Type B pancreatic cell (in vitro differentiated cells): Measurements from ENCODE around the gene SDHC. TPM values are rescaled to one million over a fixed set of nuclear protein-coding genes. Genes with fewer than 3 reads are reported as not detected.
A peak's percentile ranks its signal among the peaks of the same experiment; 100 is the strongest.

Experiments
- DNase-seq: peaks from one replicate; pipeline ENCODE4 v3.0.0; 2021; ENCODE audit warnings: mixed read lengths; ENCODE audit not compliant: unreplicated experiment; ENCODE audit errors: extremely low spot score
- H3K27ac Mint-ChIP-seq: 2 replicates; pipeline ENCODE4 v1.8.0; 2021; ENCODE audit warnings: mild to moderate bottlenecking, mixed read lengths
- H3K27me3 Mint-ChIP-seq: 2 replicates; pipeline ENCODE4 v1.8.0; 2021; ENCODE audit warnings: mixed read lengths
- H3K36me3 Mint-ChIP-seq: 2 replicates; pipeline ENCODE4 v1.8.0; 2021; ENCODE audit warnings: mixed read lengths
- H3K4me1 Mint-ChIP-seq: one replicate; pipeline ENCODE4 v1.8.0; 2021; ENCODE audit warnings: mixed read lengths; ENCODE audit not compliant: unreplicated experiment
- H3K4me3 Mint-ChIP-seq: 2 replicates; pipeline ENCODE4 v1.8.0; 2021; ENCODE audit warnings: mild to moderate bottlenecking, mixed read lengths
- H3K9me3 Mint-ChIP-seq: 2 replicates; pipeline ENCODE4 v1.8.0; 2021; ENCODE audit warnings: mixed read lengths
- long read RNA-seq: library from polyadenylated mRNA; unstranded; transcript quantifications from one replicate; pipeline ENCODE4 v2.0.0, GENCODE V29; 2020
- total RNA-seq: library from RNA; stranded (reverse); gene quantifications from 2 replicates; pipeline ENCODE4 v1.2.1, GENCODE V29; 2021; ENCODE audit warnings: low replicate concordance
- TF ChIP-seq, protein P1 (sequence below): fragments of 200-600 bp; sonication (generic); conservative IDR thresholded peaks from 2 replicates; pipeline ENCODE4 v1.5.0; 2021; ENCODE audit warnings: antibody characterized with exemption, mild to moderate bottlenecking

Gene SDHC, protein sequence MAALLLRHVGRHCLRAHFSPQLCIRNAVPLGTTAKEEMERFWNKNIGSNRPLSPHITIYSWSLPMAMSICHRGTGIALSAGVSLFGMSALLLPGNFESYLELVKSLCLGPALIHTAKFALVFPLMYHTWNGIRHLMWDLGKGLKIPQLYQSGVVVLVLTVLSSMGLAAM
- total RNA-seq = 206 and 235 TPM in 2 replicates
- long read RNA-seq, full-length matches to known transcripts = 282 of 305 reads
- long read RNA-seq, partial matches to known transcripts = 10 of 305 reads
- long read RNA-seq, other reads (novel, unspliced or antisense) = 13 of 305 reads

DNA sequence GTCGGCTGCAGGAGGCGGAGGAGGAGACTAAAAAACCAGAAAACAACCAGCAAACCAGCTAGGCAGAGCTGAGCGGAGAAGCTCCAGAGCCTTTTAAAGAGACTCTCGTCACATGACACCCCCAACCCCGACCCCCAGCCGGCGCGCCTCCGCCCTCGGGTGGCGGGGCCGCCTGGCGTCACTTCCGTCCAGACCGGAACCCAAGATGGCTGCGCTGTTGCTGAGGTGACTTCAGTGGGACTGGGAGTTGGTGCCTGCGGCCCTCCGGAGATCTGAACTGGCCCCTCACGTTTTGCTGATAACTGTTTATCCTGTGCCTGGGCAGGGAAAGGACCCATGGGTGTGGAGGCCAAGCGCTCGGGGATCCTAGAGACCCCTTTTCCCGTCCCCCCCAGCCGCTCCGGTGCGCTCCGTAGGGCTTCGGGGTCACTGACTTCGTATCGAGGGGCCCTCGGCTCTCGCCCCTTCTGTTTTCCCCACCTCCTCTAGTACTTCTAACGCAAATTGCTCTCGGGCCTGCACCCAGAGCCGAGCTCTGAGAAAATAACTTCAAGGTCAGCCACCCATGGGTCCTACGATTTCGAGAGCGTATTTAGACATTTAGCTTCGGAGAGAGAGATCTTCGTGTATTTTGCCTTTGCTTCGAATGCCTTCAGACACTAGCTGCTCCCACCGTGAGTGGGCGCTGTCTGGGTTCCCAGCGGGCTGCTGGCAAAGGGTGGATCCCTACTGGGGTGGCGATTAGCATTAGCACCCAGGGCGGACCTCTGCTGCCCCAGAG is at the start of gene SDHC:
Gene SDHC (plus strand): TSS at position 181 of the 781 bp plus-strand sequence. CDS start 25 bp downstream, at position 206.
- TF ChIP-seq, protein P1, sequence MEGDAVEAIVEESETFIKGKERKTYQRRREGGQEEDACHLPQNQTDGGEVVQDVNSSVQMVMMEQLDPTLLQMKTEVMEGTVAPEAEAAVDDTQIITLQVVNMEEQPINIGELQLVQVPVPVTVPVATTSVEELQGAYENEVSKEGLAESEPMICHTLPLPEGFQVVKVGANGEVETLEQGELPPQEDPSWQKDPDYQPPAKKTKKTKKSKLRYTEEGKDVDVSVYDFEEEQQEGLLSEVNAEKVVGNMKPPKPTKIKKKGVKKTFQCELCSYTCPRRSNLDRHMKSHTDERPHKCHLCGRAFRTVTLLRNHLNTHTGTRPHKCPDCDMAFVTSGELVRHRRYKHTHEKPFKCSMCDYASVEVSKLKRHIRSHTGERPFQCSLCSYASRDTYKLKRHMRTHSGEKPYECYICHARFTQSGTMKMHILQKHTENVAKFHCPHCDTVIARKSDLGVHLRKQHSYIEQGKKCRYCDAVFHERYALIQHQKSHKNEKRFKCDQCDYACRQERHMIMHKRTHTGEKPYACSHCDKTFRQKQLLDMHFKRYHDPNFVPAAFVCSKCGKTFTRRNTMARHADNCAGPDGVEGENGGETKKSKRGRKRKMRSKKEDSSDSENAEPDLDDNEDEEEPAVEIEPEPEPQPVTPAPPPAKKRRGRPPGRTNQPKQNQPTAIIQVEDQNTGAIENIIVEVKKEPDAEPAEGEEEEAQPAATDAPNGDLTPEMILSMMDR = peak; percentile 53
- DNase-seq = peak; percentile 92
- Mint-ChIP-seq H3K27ac (peak within 1 kb of the TSS; percentile 95), H3K36me3 (peaks cover 3% of the 10 kb centered on the region), H3K27me3 (peaks cover 4% of the 10 kb centered on the region), H3K9me3 (no peaks in the 10 kb centered on the region), H3K4me3 (peak within 1 kb of the TSS; percentile 96), H3K4me1 (peaks cover 16% of the 10 kb centered on the region)

DNA sequence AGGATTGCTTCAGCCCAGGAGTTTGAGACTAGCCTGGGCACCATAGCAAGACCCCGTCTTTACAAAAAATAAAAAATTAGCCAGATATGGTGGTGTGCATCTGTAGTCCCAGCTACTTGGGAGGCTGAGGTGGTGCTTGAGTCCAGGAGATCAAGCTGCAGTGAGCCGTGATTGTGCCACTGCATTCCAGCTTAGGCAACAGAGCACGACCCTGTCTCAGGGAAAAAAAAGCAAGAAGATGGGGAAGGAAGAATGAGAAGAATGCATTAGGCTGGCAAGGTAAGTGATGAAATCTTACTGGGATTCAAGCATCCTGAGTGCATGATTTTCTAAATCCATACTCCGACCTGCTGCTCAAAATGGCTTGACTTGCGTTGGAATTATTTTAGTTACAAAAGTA is 48.9 kb upstream of the SDHC start:
- Mint-ChIP-seq H3K36me3 (no peaks in the 10 kb centered on the region), H3K9me3 (no peaks in the 10 kb centered on the region), H3K27ac (no peak overlapping the region), H3K4me3 (no peak overlapping the region), H3K4me1 (peaks cover 20% of the 10 kb centered on the region), H3K27me3 (peaks cover 24% of the 10 kb centered on the region)
- TF ChIP-seq, protein P1 = no peak
- DNase-seq = no peak

DNA sequence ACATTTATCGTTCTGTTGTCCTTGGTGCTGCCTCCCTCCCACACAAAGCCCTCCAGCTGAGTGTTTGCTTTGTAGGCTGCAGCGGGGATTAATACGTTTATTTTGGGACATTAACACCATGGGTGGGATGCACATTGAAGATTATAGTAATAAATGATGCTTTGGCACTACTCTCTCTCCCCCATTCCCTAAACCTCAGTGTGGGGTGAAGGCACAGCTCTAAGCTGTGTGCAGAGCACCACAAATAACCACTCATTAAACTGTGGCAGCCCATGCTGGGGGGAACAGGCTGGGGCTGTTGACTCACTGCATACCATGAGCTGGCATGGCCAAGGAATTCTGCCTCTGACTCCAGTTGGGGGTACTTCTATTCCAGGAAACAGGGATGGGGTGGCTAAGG is 48.0 kb upstream of the SDHC start:
- H3K27ac Mint-ChIP-seq = no peak overlapping the region
- no peaks in the 10 kb centered on the region for H3K36me3 Mint-ChIP-seq
- DNase-seq = no peak
- peaks cover 15% of the 10 kb centered on the region for H3K27me3 Mint-ChIP-seq
- H3K4me3 Mint-ChIP-seq = no peak overlapping the region
- H3K4me1 Mint-ChIP-seq = peaks cover 14% of the 10 kb centered on the region
- no peaks in the 10 kb centered on the region for H3K9me3 Mint-ChIP-seq
- TF ChIP-seq, protein P1 = no peak

DNA sequence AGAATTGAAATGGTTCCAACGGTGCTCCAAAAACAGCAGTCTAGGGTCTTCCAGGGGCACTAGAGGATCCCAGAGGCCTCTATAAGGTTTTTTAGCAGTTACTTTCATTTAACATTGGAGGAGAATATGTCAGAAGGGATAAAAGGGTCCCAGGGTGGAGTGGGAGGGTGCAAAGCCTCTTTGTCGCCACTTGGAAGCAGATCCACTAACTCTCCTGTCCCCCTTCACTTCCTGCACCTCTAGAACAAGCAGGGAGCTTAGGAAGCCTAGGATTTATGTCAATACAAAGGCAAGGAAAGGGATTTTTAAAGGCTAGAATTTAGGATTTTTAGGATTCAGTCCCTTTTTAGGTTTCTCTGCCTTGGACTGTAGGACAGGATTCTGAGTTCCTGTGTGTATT is 47.3 kb upstream of the SDHC start:
- no peak for DNase-seq
- Mint-ChIP-seq H3K27me3 (peaks cover 9% of the 10 kb centered on the region), H3K9me3 (no peaks in the 10 kb centered on the region), H3K4me1 (peaks cover 9% of the 10 kb centered on the region), H3K27ac (no peak overlapping the region), H3K4me3 (no peak overlapping the region), H3K36me3 (no peaks in the 10 kb centered on the region)
- TF ChIP-seq, protein P1 = no peak

DNA sequence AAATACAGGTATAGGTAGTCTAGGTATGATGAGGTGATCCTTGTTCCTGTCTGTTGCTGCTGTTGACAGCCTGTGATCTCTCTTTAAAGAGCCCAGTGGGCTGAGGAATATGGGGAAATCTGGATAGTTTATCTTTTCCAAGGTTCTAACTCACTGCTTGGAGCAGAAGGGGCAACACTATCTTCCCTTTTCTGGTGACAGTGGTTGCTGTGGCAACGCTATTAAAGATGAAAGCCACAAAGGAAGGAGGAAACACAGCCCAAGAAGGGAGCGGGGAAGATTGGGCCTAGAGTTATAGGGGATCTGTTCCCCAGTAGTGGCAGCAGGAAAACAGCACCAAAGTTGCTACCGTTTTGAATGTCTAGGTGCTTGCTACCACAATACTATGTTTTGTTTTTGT is 46.9 kb upstream of the SDHC start:
- TF ChIP-seq, protein P1 = no peak
- Mint-ChIP-seq H3K4me3 (no peak overlapping the region), H3K27me3 (peaks cover 7% of the 10 kb centered on the region), H3K9me3 (no peaks in the 10 kb centered on the region), H3K4me1 (peaks cover 9% of the 10 kb centered on the region), H3K36me3 (no peaks in the 10 kb centered on the region), H3K27ac (no peak overlapping the region)
- no peak for DNase-seq
